Measurements from ENCODE around the gene ABCC4. TPM values are rescaled to one million over a fixed set of nuclear protein-coding genes. Genes with fewer than 3 reads are reported as not detected.

ABCC4 gene
- polyA plus RNA-seq, 1 donor from 2014 or later = 2.4 TPM

DNA sequence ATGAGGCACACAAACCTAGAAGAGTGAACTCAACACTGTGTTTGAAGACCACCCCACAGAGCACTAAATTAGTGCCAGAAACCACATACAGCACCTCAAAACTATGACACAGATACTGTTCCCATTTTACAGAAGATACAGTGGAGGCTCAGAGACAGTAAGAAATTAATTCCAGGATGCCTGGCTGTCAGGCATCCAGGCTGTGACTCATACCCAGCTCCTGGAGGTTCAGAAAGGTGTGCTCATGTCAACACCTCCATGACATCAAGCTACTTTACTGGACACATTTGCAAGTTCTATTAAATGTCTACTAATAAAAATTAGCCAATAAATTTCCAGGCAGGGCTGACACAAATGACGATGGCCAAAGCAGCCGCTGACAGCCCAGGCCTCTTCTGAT lies 176.3 kb downstream of the ABCC4 start:
- no peak overlapping the region for H3K4me3 ChIP-seq (ENCODE audit: low read length)
- no peaks in the 10 kb centered on the region for H3K9me3 ChIP-seq (ENCODE audit: low read length)
- no peaks in the 10 kb centered on the region for H3K36me3 ChIP-seq (ENCODE audit: insufficient read depth, low read length)
- no peak overlapping the region for H3K9ac ChIP-seq (ENCODE audit: low read length)
- no peaks in the 10 kb centered on the region for H3K27me3 ChIP-seq (ENCODE audit: insufficient read depth, low read depth, low read length)
- TF ChIP-seq, protein P1, sequence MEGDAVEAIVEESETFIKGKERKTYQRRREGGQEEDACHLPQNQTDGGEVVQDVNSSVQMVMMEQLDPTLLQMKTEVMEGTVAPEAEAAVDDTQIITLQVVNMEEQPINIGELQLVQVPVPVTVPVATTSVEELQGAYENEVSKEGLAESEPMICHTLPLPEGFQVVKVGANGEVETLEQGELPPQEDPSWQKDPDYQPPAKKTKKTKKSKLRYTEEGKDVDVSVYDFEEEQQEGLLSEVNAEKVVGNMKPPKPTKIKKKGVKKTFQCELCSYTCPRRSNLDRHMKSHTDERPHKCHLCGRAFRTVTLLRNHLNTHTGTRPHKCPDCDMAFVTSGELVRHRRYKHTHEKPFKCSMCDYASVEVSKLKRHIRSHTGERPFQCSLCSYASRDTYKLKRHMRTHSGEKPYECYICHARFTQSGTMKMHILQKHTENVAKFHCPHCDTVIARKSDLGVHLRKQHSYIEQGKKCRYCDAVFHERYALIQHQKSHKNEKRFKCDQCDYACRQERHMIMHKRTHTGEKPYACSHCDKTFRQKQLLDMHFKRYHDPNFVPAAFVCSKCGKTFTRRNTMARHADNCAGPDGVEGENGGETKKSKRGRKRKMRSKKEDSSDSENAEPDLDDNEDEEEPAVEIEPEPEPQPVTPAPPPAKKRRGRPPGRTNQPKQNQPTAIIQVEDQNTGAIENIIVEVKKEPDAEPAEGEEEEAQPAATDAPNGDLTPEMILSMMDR (IDR thresholded peaks at IDR 0.05; ENCODE audit: poor library complexity, severe bottlenecking) = no peak
- TF ChIP-seq MXI1 (conservative IDR thresholded peaks at IDR 0.05; ENCODE audit: poor library complexity, severe bottlenecking) = no peak
- TF ChIP-seq EZH2 (IDR thresholded peaks at IDR 0.05; ENCODE audit: borderline replicate concordance, insufficient read depth, low read length, poor library complexity, severe bottlenecking) = no peak
- TF ChIP-seq, protein P2, sequence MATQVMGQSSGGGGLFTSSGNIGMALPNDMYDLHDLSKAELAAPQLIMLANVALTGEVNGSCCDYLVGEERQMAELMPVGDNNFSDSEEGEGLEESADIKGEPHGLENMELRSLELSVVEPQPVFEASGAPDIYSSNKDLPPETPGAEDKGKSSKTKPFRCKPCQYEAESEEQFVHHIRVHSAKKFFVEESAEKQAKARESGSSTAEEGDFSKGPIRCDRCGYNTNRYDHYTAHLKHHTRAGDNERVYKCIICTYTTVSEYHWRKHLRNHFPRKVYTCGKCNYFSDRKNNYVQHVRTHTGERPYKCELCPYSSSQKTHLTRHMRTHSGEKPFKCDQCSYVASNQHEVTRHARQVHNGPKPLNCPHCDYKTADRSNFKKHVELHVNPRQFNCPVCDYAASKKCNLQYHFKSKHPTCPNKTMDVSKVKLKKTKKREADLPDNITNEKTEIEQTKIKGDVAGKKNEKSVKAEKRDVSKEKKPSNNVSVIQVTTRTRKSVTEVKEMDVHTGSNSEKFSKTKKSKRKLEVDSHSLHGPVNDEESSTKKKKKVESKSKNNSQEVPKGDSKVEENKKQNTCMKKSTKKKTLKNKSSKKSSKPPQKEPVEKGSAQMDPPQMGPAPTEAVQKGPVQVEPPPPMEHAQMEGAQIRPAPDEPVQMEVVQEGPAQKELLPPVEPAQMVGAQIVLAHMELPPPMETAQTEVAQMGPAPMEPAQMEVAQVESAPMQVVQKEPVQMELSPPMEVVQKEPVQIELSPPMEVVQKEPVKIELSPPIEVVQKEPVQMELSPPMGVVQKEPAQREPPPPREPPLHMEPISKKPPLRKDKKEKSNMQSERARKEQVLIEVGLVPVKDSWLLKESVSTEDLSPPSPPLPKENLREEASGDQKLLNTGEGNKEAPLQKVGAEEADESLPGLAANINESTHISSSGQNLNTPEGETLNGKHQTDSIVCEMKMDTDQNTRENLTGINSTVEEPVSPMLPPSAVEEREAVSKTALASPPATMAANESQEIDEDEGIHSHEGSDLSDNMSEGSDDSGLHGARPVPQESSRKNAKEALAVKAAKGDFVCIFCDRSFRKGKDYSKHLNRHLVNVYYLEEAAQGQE (IDR thresholded peaks at IDR 0.05; ENCODE audit: borderline replicate concordance) = no peak
- TF ChIP-seq POLR2AphosphoS5 (IDR thresholded peaks at IDR 0.05) = no peak
- TF ChIP-seq EP300 (conservative IDR thresholded peaks at IDR 0.05; ENCODE audit: poor library complexity, severe bottlenecking) = no peak
- no peak for TF ChIP-seq RAD21 (conservative IDR thresholded peaks at IDR 0.05)
- no peak for TF ChIP-seq TAF1 (IDR thresholded peaks at IDR 0.05; ENCODE audit: low read depth)
- TF ChIP-seq SMC3 (conservative IDR thresholded peaks at IDR 0.05; ENCODE audit: poor library complexity) = no peak
- H3F3A ChIP-seq (ENCODE audit: insufficient read depth, low read length, poor library complexity, severe bottlenecking) = no peaks in the 10 kb centered on the region
- no peak overlapping the region for H3K4me2 ChIP-seq (ENCODE audit: low read length)
- no peaks in the 10 kb centered on the region for H4K20me1 ChIP-seq (ENCODE audit: insufficient read depth)
- H2AFZ ChIP-seq (ENCODE audit: low read depth, low read length) = no peak overlapping the region
- H3K79me2 ChIP-seq (replicated peaks; ENCODE audit: insufficient read depth, low read length) = no peaks in the 10 kb centered on the region
- H3K9me2 ChIP-seq (ENCODE audit: insufficient read depth, low read length) = no peaks in the 10 kb centered on the region
- H3K27ac ChIP-seq (ENCODE audit: low read length) = no peak overlapping the region

DNA sequence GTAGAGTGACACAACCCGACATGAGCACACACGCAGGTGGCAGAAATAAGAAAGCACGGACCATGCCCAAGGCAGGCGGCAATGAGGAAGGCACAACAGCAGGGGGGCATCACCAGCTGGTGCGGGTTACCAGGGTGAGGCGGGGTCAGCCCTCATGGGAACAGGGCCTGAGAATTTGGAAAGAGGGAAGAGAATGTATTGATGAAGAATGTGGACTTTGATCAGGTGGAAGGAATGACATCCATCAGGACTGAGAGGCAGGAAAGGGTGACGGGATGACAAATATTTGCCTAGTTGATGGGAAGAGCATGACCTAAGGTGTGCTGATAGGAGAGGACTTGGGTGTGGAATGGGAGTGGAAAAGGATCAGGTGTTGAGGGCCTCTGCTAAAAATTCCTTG lies 177.5 kb downstream of the ABCC4 start:
- Histone ChIP-seq H3K27ac (ENCODE audit: low read length) (no peak overlapping the region), H3K4me2 (ENCODE audit: low read length) (no peak overlapping the region), H4K20me1 (ENCODE audit: insufficient read depth) (no peaks in the 10 kb centered on the region), H3K4me3 (ENCODE audit: low read length) (no peak overlapping the region), H3K27me3 (ENCODE audit: insufficient read depth, low read depth, low read length) (no peaks in the 10 kb centered on the region), H3F3A (ENCODE audit: insufficient read depth, low read length, poor library complexity, severe bottlenecking) (no peaks in the 10 kb centered on the region), H2AFZ (ENCODE audit: low read depth, low read length) (no peak overlapping the region), H3K36me3 (ENCODE audit: insufficient read depth, low read length) (no peaks in the 10 kb centered on the region), H3K9me2 (ENCODE audit: insufficient read depth, low read length) (no peaks in the 10 kb centered on the region), H3K9me3 (ENCODE audit: low read length) (no peaks in the 10 kb centered on the region), H3K79me2 (replicated peaks; ENCODE audit: insufficient read depth, low read length) (no peaks in the 10 kb centered on the region), H3K9ac (ENCODE audit: low read length) (no peak overlapping the region)
- TF ChIP-seq, protein P2 (IDR thresholded peaks at IDR 0.05; ENCODE audit: borderline replicate concordance) = no peak
- TF ChIP-seq EP300 (conservative IDR thresholded peaks at IDR 0.05; ENCODE audit: poor library complexity, severe bottlenecking) (no peak), RAD21 (conservative IDR thresholded peaks at IDR 0.05) (no peak), TAF1 (IDR thresholded peaks at IDR 0.05; ENCODE audit: low read depth) (no peak), POLR2AphosphoS5 (IDR thresholded peaks at IDR 0.05) (no peak)
- TF ChIP-seq, protein P1 (IDR thresholded peaks at IDR 0.05; ENCODE audit: poor library complexity, severe bottlenecking) = no peak

Measured in neural cell (in vitro differentiated cells).